22Rv1 (cell line): ENCODE measurements around the gene CREB1.

Experiments
- CTCF ChIP-seq: fragments of 450-650 bp; IDR thresholded peaks from 2 replicates; pipeline ENCODE4 v1.5.1; 2017; ENCODE audit warnings: mild to moderate bottlenecking
- ZFX ChIP-seq: fragments of 450-650 bp; IDR thresholded peaks from 2 replicates; pipeline ENCODE4 v1.6.1; 2017; ENCODE audit warnings: antibody characterized with exemption, borderline replicate concordance

GRCh38 chr2:207497596-207497995, 32.2 kb upstream of the CREB1 start:
- no peak for TF ChIP-seq CTCF
- TF ChIP-seq ZFX = no peak
